ENCODE results near the gene TNP2. TPM values are rescaled to one million over a fixed set of nuclear protein-coding genes. Genes with fewer than 3 reads are reported as not detected.

TNP2 gene
- total RNA-seq: not detected in 2 replicates

DNA sequence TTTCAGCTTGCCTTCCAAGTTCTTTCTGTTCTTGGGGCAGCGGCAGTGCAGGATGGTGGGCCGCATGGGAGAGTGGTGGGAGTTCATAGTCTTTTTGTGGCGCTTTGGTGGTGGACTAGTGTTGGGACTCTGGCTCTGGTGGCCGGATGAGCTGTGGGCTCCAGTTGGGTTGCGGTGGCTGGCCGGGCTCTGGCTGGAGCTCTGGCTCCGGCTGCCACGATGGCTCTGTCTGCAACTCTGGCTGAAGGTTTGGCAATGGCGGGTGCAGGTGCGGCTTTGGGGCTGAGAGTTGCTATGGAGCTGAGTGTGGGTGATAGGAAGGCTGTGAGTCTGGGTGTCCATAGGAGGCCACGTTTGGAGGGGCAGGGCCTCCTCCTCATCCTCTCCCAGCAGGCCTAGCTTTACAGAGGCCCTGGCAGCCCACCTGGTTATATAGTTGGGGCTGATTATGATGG lies at the start of gene TNP2:
Gene TNP2, minus strand, starts transcription at position 405 of the 455 bp plus-strand sequence. Its CDS starts 63 bp downstream, at position 342.

DNA sequence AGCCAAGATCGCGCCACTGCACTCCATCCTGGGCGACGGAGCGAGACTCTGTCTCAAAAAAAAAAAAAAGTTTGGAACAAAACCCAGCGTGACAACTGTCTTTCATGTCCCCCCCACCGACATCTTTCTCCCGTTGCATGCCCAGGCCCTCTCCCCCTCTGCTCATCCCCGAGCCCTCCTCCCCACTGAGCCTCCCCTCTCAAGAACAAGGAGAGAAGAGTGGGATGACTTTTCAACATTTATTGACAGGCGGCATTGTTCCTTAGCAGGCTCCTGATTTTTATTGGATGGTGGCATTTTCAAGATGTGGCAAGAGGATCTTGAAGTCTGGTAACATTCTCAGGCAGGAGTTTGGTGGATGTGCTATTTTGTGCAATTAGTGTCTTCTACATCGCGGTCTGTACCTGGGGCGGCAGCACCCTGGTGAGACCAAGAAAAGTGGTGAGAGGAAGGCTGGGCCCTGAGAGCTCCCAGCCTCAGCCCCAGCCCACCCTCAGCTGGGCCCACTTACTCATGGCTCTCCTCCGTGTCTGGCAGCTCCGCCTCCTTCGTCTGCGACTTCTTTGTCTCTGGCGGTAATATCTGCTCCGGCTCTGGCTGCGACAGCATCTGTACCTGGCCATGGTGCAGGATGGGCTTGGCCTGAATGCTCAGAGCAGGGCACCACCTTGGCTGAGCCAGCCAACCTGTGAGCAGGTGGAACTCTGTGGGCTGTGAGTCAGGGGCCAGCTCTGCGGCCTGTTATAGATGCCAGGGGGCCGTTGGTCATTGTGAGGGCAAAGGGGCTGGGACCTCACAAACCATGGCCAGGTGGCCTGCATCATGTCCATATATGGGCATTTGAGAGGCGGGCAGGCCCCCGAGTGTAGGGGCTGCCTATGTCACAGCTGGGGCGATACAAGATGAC lies 11.7 kb upstream of the TNP2 start, which contains the start of gene PRM1:
Gene PRM1, minus strand, starts transcription at position 715 of the 907 bp plus-strand sequence. Its CDS starts 92 bp downstream, at position 623.

DNA sequence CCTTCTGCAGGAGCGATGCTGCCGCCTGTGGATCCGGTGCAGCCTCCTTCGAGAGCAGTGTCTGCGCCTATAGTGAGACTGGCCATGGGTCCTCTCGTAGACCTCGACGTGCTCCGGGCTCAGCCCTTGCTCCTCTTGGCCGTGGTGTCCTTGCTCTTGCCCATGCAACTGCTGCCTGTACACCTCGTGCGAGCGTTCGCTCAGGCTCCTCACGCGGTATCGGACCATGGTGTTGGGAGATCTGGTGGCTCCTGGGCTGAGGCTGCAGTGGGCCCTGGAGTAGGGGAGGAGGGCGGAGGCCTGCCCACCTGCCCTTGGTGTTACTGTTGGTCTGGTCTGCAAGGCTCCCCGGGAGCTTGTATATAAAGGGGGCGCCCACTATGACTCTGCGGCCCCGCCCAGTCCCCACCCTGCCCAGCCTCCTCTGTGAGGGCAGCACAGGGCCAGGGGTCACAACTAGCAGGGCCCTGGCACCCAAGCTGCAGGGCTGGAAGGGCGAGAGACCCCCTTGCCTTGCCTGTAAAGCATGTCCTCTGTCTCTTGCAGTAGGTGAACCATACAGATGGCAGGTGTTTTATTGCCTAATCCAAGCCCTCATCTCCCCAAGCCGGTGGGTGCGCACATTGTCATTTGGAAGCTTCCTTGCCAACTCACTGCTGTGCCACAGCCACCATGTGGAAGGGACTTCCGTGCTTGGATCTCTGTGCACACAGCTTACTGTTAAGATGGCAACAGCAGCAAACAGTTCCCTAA lies 7.2 kb upstream of the TNP2 start, which contains the start of gene PRM2:
Gene PRM2, minus strand, starts transcription at position 338 of the 753 bp plus-strand sequence. Its CDS starts 110 bp downstream, at position 228.

DNA sequence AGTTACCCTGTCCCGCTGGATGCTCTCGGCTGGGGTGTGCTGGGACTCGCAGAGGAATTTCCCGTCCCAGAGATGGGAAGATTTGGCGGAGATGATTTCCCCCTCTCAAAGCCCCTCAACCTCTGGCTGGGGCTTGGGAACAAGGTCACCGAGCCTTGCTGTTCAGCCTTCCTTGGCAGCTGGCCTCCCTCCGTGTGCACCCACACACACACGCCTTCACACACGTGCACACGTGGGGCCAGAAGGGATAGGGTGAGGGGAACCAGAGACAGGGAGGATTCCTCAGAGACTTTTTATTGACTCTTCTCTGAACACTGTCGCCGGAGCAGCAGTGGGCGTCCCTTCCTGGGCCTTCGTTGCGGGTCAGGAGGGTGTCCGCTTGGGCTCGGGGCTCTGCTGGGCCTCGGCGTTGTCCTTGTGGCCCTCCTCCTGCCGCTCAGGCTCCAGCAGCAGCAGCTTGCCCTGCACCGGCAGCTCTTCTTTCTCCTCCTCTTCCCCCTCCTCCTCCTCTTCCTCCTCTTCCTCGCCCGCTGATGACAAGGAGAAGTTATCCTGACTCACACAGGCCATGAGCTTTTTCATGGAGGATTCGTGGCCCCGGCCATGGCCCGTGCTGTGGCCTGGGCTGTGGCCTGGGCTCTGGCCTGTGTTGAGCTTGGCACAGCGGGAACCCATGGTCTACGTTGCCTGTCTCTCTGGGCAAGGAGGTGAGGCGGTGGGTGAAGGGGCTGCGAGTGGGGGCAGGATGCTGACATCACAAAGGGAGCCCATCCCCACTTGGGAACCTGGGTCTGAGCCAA lies 4.0 kb upstream of the TNP2 start, which contains the start of gene PRM3:
Gene PRM3, minus strand, starts transcription at position 709 of the 800 bp plus-strand sequence. Its CDS starts 34 bp downstream, at position 675.

DNA sequence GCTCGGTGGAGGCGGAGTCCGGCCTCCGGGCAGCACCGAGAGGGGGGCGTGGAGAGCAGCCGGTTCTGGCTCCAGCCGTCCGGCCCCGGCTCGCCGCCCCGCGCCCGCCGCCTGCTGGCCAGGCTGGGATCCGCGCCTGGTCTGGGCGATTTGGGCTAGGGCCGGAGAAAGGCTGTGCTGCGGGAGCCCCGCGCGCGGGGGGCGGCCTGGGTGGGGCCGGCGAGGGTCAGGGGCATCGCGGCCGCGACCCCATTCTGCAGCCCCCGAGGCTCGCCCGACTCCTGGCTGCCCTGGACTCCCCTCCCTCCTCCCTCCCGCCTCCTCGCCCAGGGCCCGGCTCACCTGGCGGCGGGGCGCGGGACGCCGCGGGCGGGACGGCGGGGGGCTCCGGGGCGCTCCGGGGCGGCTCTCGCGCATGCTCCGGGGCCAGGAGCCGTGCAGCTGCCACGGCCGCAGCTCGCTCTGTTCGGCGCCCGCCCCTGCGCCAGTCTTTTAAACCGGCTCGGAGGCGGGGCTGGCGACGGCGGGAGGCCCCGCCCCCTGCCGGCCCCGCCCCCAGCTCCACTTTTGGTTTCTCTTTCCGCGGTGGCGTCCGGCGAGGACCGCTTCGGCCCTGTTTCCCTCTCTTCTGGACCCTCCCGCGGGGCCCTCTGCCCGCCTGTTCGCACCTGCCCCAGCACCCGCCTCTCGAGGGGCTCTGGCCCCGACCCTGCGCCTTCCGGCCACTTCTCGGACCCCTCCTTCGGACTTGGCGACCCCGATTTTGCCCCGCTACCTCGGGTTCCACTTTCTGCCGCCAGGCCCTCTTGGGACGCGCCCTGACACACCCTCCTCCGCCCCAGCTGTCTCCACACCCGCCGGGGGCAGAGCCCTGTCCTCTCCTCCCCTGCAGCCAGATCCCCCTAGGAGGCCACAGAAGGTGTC lies 13.1 kb downstream of the TNP2 start, which contains the start of gene SOCS1:
Gene SOCS1, minus strand, starts transcription at position 468 of the 924 bp plus-strand sequence. CDS start 726 bp downstream, outside the sequence.

Other genes starting within 250 kb of the TNP2 start
- gene SOCS1, start 13.1 kb downstream of the TNP2 start, total RNA-seq: 7.5 and 41.8 TPM in 2 replicates
- not detected in 2 replicates for gene PRM3, start 4.3 kb upstream of the TNP2 start, total RNA-seq
- gene PRM2, start 7.2 kb upstream of the TNP2 start, total RNA-seq: not detected in 2 replicates
- not detected in 2 replicates for gene PRM1, start 12.0 kb upstream of the TNP2 start, total RNA-seq
- gene RMI2, start 76.1 kb upstream of the TNP2 start, total RNA-seq: 10.9 and 18.0 TPM in 2 replicates